ENCODE measurements around the gene GSTA4.

GSTA4 gene

GRCh38 chr6:53028467-53028866, 33.4 kb upstream of the GSTA4 start:
- DNase-seq (ENCODE audit: extremely low spot score), result no peak
- ChIA-PET CTCF (no interaction called here), POLR2A (no interaction called here)
- no peak for TF ChIP-seq L3MBTL2 (conservative IDR thresholded peaks at IDR 0.05)

GRCh38 chr6:53027131-53027718, 32.1 kb upstream of the GSTA4 start:
- ChIA-PET POLR2A (no interaction called here), CTCF (no interaction called here)
- no peak for TF ChIP-seq FOXA1 (IDR thresholded peaks at IDR 0.05)
- TF ChIP-seq BHLHE40 (IDR thresholded peaks at IDR 0.05; ENCODE audit: borderline replicate concordance), result no peak
- no peak for TF ChIP-seq PKNOX1 (IDR thresholded peaks at IDR 0.05)
- no peak for TF ChIP-seq FOXM1 (IDR thresholded peaks at IDR 0.05; ENCODE audit: borderline replicate concordance)
- TF ChIP-seq ARNT (IDR thresholded peaks at IDR 0.05), result no peak
- TF ChIP-seq LEF1 (IDR thresholded peaks at IDR 0.05; ENCODE audit: borderline replicate concordance), result no peak
- no peak for TF ChIP-seq TARDBP (IDR thresholded peaks at IDR 0.05)
- no peak for TF ChIP-seq SUZ12 (IDR thresholded peaks at IDR 0.05)
- TF ChIP-seq NFRKB (IDR thresholded peaks at IDR 0.05), result no peak
- no peak for TF ChIP-seq CTBP1 (IDR thresholded peaks at IDR 0.05; ENCODE audit: borderline replicate concordance)
- no peak for TF ChIP-seq ZNF384 (IDR thresholded peaks at IDR 0.05)
- TF ChIP-seq ELF4 (IDR thresholded peaks at IDR 0.05), result no peak
- no peak for DNase-seq (ENCODE audit: extremely low spot score)

GRCh38 chr6:53026526-53026925, 31.4 kb upstream of the GSTA4 start:
- no peak for TF ChIP-seq FOXK2 (IDR thresholded peaks at IDR 0.05)
- TF ChIP-seq BHLHE40 (IDR thresholded peaks at IDR 0.05; ENCODE audit: borderline replicate concordance), result no peak
- TF ChIP-seq ZNF384 (IDR thresholded peaks at IDR 0.05), result no peak
- no peak for TF ChIP-seq HDGF (IDR thresholded peaks at IDR 0.05; ENCODE audit: borderline replicate concordance)
- TF ChIP-seq FOXA1 (IDR thresholded peaks at IDR 0.05), result no peak
- no peak for TF ChIP-seq L3MBTL2 (conservative IDR thresholded peaks at IDR 0.05)
- TF ChIP-seq CTBP1 (IDR thresholded peaks at IDR 0.05; ENCODE audit: borderline replicate concordance), result no peak
- TF ChIP-seq SP1 (IDR thresholded peaks at IDR 0.05), result no peak
- ChIA-PET POLR2A (no interaction called here), CTCF (no interaction called here)
- DNase-seq (ENCODE audit: extremely low spot score), result no peak

GRCh38 chr6:53023323-53023722, 28.2 kb upstream of the GSTA4 start:
- ChIA-PET CTCF (no interaction called here), POLR2A (no interaction called here)
- no peak for DNase-seq (ENCODE audit: extremely low spot score)
- TF ChIP-seq ZNF384 (IDR thresholded peaks at IDR 0.05), result no peak
- TF ChIP-seq FOXM1 (IDR thresholded peaks at IDR 0.05; ENCODE audit: borderline replicate concordance), result no peak
- no peak for TF ChIP-seq SP1 (IDR thresholded peaks at IDR 0.05)
- no peak for TF ChIP-seq TARDBP (IDR thresholded peaks at IDR 0.05)
- TF ChIP-seq ARNT (IDR thresholded peaks at IDR 0.05), result no peak
- TF ChIP-seq LEF1 (IDR thresholded peaks at IDR 0.05; ENCODE audit: borderline replicate concordance), result no peak
- no peak for TF ChIP-seq L3MBTL2 (conservative IDR thresholded peaks at IDR 0.05)
- no peak for TF ChIP-seq FOXK2 (IDR thresholded peaks at IDR 0.05)
- TF ChIP-seq NFRKB (IDR thresholded peaks at IDR 0.05), result no peak
- no peak for TF ChIP-seq ELF4 (IDR thresholded peaks at IDR 0.05)
- TF ChIP-seq CTBP1 (IDR thresholded peaks at IDR 0.05; ENCODE audit: borderline replicate concordance), result no peak
- no peak for TF ChIP-seq FOXA1 (IDR thresholded peaks at IDR 0.05)
- no peak for TF ChIP-seq SUZ12 (IDR thresholded peaks at IDR 0.05)
- TF ChIP-seq PKNOX1 (IDR thresholded peaks at IDR 0.05), result no peak
- TF ChIP-seq HDGF (IDR thresholded peaks at IDR 0.05; ENCODE audit: borderline replicate concordance), result no peak
- TF ChIP-seq BHLHE40 (IDR thresholded peaks at IDR 0.05; ENCODE audit: borderline replicate concordance), result no peak

GRCh38 chr6:53020005-53020744, 25.1 kb upstream of the GSTA4 start:
- ChIA-PET CTCF (no interaction called here), POLR2A (no interaction called here)
- no peak for TF ChIP-seq L3MBTL2 (conservative IDR thresholded peaks at IDR 0.05)
- no peak for TF ChIP-seq ZNF384 (IDR thresholded peaks at IDR 0.05)
- TF ChIP-seq ELF4 (IDR thresholded peaks at IDR 0.05), result no peak
- no peak for TF ChIP-seq FOXM1 (IDR thresholded peaks at IDR 0.05; ENCODE audit: borderline replicate concordance)
- TF ChIP-seq HDGF (IDR thresholded peaks at IDR 0.05; ENCODE audit: borderline replicate concordance), result no peak
- TF ChIP-seq FOXK2 (IDR thresholded peaks at IDR 0.05), result no peak
- TF ChIP-seq ARNT (IDR thresholded peaks at IDR 0.05), result no peak
- no peak for TF ChIP-seq SP1 (IDR thresholded peaks at IDR 0.05)
- TF ChIP-seq TARDBP (IDR thresholded peaks at IDR 0.05), result no peak
- DNase-seq (ENCODE audit: extremely low spot score), result no peak

- TF ChIP-seq BHLHE40 (IDR thresholded peaks at IDR 0.05; ENCODE audit: borderline replicate concordance) (no peak), CTBP1 (IDR thresholded peaks at IDR 0.05; ENCODE audit: borderline replicate concordance) (no peak), ARNT (IDR thresholded peaks at IDR 0.05) (no peak), L3MBTL2 (conservative IDR thresholded peaks at IDR 0.05) (no peak)
- no peak for DNase-seq (ENCODE audit: extremely low spot score)
- ChIA-PET CTCF (no interaction called here), POLR2A (no interaction called here)
These were observed 23.4 kb upstream of the GSTA4 start for GRCh38 chr6:53018446-53018845.

GRCh38 chr6:53015486-53015885, 20.4 kb upstream of the GSTA4 start:
- POLR2A ChIA-PET, result no interaction called here
- CTCF ChIA-PET, result no interaction called here
- TF ChIP-seq HDGF (IDR thresholded peaks at IDR 0.05; ENCODE audit: borderline replicate concordance) (no peak), BHLHE40 (IDR thresholded peaks at IDR 0.05; ENCODE audit: borderline replicate concordance) (no peak), SP1 (IDR thresholded peaks at IDR 0.05) (no peak), ZNF384 (IDR thresholded peaks at IDR 0.05) (no peak), NFRKB (IDR thresholded peaks at IDR 0.05) (no peak), FOXK2 (IDR thresholded peaks at IDR 0.05) (no peak), TARDBP (IDR thresholded peaks at IDR 0.05) (no peak), FOXA1 (IDR thresholded peaks at IDR 0.05) (no peak)
- DNase-seq (ENCODE audit: extremely low spot score), result no peak
